Heart right ventricle (tissue), 16 donors: ENCODE results near the gene ERP27. TPM values are rescaled to one million over a fixed set of nuclear protein-coding genes. Genes with fewer than 3 reads are reported as not detected.

Experiments used
- ATAC-seq, 8 donors: fragments of 200-7000 bp; cut with Tn5 transposase; one replicate each; pipeline ENCODE4 v1.9.1; 2020; ENCODE audit warnings: mild to moderate bottlenecking in 8 of 8, moderate library complexity in 8 of 8, moderate number of reproducible peaks in 1 of 8
- DNase-seq, 2 donors: peaks; one replicate each; pipeline ENCODE4 v3.0.0-alpha.2; 2020
- H3K27ac ChIP-seq, 10 donors: fragments of 200-600 bp; sonication (generic) in 2 of 10; one replicate each; pipeline versions ENCODE4 v1.5.0 to v1.8.0; 2020 to 2022; ENCODE audit warnings: mild to moderate bottlenecking in 3 of 10
- H3K27me3 ChIP-seq, 7 donors: fragments of 200-600 bp; one replicate each; pipeline ENCODE4 v1.8.0; 2021 to 2022; ENCODE audit warnings: mild to moderate bottlenecking in 2 of 7
- H3K36me3 ChIP-seq, 9 donors: fragments of 200-600 bp; sonication (generic) in 1 of 9; one replicate each; pipeline versions ENCODE4 v1.5.0 to v1.8.0; 2020 to 2022; ENCODE audit warnings: mild to moderate bottlenecking in 2 of 9
- H3K4me1 ChIP-seq, 9 donors: fragments of 200-600 bp; sonication (generic) in 1 of 9; one replicate each; pipeline versions ENCODE4 v1.5.0 to v1.8.0; 2020 to 2022; ENCODE audit warnings: mild to moderate bottlenecking in 4 of 9
- H3K4me3 ChIP-seq, 10 donors: fragments of 200-600 bp; sonication (generic) in 2 of 10; one replicate each; pipeline versions ENCODE4 v1.5.0 to v1.8.0; 2020 to 2022; ENCODE audit warnings: mild to moderate bottlenecking in 7 of 10, moderate library complexity in 2 of 10
- H3K9me3 ChIP-seq, 11 donors: fragments of 200-600 bp in 10 of 11; sonication (generic) in 2 of 11; one replicate each; pipeline versions ENCODE4 v1.5.0 to v1.8.0; 2013 to 2022; ENCODE audit warnings: mild to moderate bottlenecking in 2 of 11, control low read depth in 1 of 11, moderate library complexity in 1 of 11
- CTCF ChIP-seq, 9 donors: fragments of 200-600 bp; sonication (generic) in 2 of 9; IDR thresholded peaks; one replicate each; pipeline versions ENCODE4 v1.5.0 to v1.8.0; 2021 to 2022; ENCODE audit warnings: antibody characterized with exemption in 9 of 9, mild to moderate bottlenecking in 5 of 9, moderate library complexity in 1 of 9
- WGBS, 2 donors: extraction: QIAGEN DNeasy Blood & Tissue Kit; methylation state at CpG; one replicate each; pipeline ENCODE4 v1.1.7; 2013; ENCODE audit warnings: inconsistent platforms in 1 of 2; 5-methylcytosine and 5-hydroxymethylcytosine counted together
- intact Hi-C, 10 donors: fragments of 100-400 bp; cut with DNase I; formaldehyde crosslinking; loops; one replicate each; pipeline versions ENCODE4 v1.11.1 to v1.14.2; 2022
- polyA plus RNA-seq, 2 donors: library from polyadenylated mRNA; stranded (reverse); fragments of 200-250 nt; gene quantifications; one replicate each; pipeline ENCODE4 v1.2.3, GENCODE V29; 2013
- total RNA-seq, 10 donors: library from RNA; stranded (reverse); fragmentation: NEBNext Ultra II Directional in 3 of 10; extraction: Animal tissue kit (Norgen Biotek cat#: 25700) in 3 of 10; gene quantifications; one replicate each; pipeline versions ENCODE4 v1.2.1 to v1.2.4, GENCODE V29; 2021 to 2023
- donor health status: Arrhythmogenic right ventricular cardiomyopathy.
- donor health status: ischemic (EF 13 %, LVEDD 7.1; RV severe dilation, severe dysfunction).
- donor health status: healthy with polysubstance abuse.
- donor health status: DM: no; HTN: yes; CAD: no.
- donor health status: DM: no; HTN: no; CAD: no.
- donor health status: ischemic (EF 25% LVEDD 6.9; RV normal size, moderate dysfunction).
- donor health status: ischemic (EF 25% LVEDD 5.7; RV mildly dilated, moderate dysfunction).
- donor health status: healthy.
- donor health status: DM: yes; HTN: yes; CAD: no.
- donor health status: Ischemic cardiomyopathy.
- donor health status: ischemic (EF 35%, LVEDD 5.7; RV mildly dilated, moderate dysfunction).
- donor health status: nonischemic (EF 11% LVEDD 7.7; RV severe dilation, severe dysfunction).
- donor health status: DM: yes; HTN: yes; CAD: no.
- donor health status: PGD.
- donor health status: ischemic (EF 29% LVEDD 5.4; RV normal size, mild dysfunction).
- donor health status: nonischemic (EF 23%, LVEDD 6.1; RV moderate dilation, normal function).

The ERP27 gene
- total and polyA plus RNA-seq, 12 donors, result 0.14 to 0.79 (median 0.28) TPM; not detected in 2

GRCh38 chr12:14972816-14973215 is 34.5 kb upstream of the ERP27 start, which contains the start of gene PDE6H:
TSS of gene PDE6H (plus strand) at chr12:14973042. CDS start at chr12:14978013, 4,971 bp downstream.
- ATAC-seq, result no peak
- 87 to 94% methylated on average over 2 of the region's 2 CpGs for WGBS, 2 donors

GRCh38 chr12:14970473-14970872 is 32.1 kb upstream of the ERP27 start:
- Histone ChIP-seq H3K27ac (no peak overlapping the region), H3K36me3 (no peaks in the 10 kb centered on the region), H3K4me1 (peaks cover 0 to 22% (median 0%) of the 10 kb centered on the region in 9 donors), H3K27me3 (no peaks in the 10 kb centered on the region), H3K9me3 (no peaks in the 10 kb centered on the region), H3K4me3 (no peak overlapping the region)
- intact Hi-C loops, result loop anchor here in 1 of 10 donors (10.0 kb wide), 1 partner anchor 904 kb away; no protein-coding TSS in a partner anchor
- no peak for ATAC-seq
- 78 to 88% methylated on average over 4 of the region's 4 CpGs for WGBS, 2 donors
- TF ChIP-seq CTCF (IDR thresholded peaks at IDR 0.05), result no peak
- no peak for DNase-seq

More at GRCh38 chr12:14972816-14973215, 34.5 kb upstream of the ERP27 start, which contains the start of gene PDE6H:
- Histone ChIP-seq H3K9me3 (no peaks in the 10 kb centered on the region), H3K4me1 (peaks cover 0 to 30% (median 0%) of the 10 kb centered on the region in 9 donors), H3K4me3 (no peak within 1 kb of the TSS), H3K36me3 (no peaks in the 10 kb centered on the region), H3K27ac (no peak within 1 kb of the TSS), H3K27me3 (no peaks in the 10 kb centered on the region)
- TF ChIP-seq CTCF (IDR thresholded peaks at IDR 0.05), result no peak
- intact Hi-C loops, result loop anchor here in 1 of 10 donors (10.0 kb wide), 1 partner anchor 902 kb away; no protein-coding TSS in a partner anchor
- DNase-seq, result no peak

- Histone ChIP-seq H3K27ac (no peak overlapping the region), H3K4me1 (peaks cover 0 to 15% (median 0%) of the 10 kb centered on the region in 9 donors), H3K27me3 (no peaks in the 10 kb centered on the region), H3K9me3 (no peaks in the 10 kb centered on the region), H3K36me3 (no peaks in the 10 kb centered on the region), H3K4me3 (no peak overlapping the region)
- WGBS, 2 donors, result 53 to 58% methylated on average over 3 of the region's 3 CpGs
- no peak for TF ChIP-seq CTCF (IDR thresholded peaks at IDR 0.05)
- peak in 2 of 8 donors; percentile 28 to 47 for ATAC-seq
- no peak for DNase-seq
- intact Hi-C loops, result no loop called here
These were observed 30.1 kb upstream of the ERP27 start for GRCh38 chr12:14968478-14968877.

- H3K4me3 ChIP-seq, result no peak overlapping the region
- 92 to 93% methylated on average over 2 of the region's 2 CpGs for WGBS, 2 donors
- H3K27ac ChIP-seq, result no peak overlapping the region
- no peaks in the 10 kb centered on the region for H3K36me3 ChIP-seq
- no peaks in the 10 kb centered on the region for H3K27me3 ChIP-seq
- DNase-seq (no peak), ATAC-seq (no peak)
- TF ChIP-seq CTCF (IDR thresholded peaks at IDR 0.05), result no peak
- H3K4me1 ChIP-seq, result peaks cover 0 to 43% (median 15%) of the 10 kb centered on the region in 9 donors
- no peaks in the 10 kb centered on the region for H3K9me3 ChIP-seq
- intact Hi-C loops, result no loop called here
These were observed 26.9 kb upstream of the ERP27 start for GRCh38 chr12:14965221-14965620.
